HG02678 (cell line): ENCODE data around the gene RYR3.
"Not testable (repeated sequence)": the region's sequence is repeated elsewhere in the genome, so short reads cannot be mapped to it uniquely, and the experiment has no call there.

ENCODE experiments used
- ATAC-seq: cut with Tn5 transposase; IDR thresholded peaks from one replicate; pipeline ENCODE4 v1.9.1; 2021; ENCODE audit warnings: mild to moderate bottlenecking, moderate library complexity; ENCODE audit not compliant: unreplicated experiment

RYR3 gene

DNA sequence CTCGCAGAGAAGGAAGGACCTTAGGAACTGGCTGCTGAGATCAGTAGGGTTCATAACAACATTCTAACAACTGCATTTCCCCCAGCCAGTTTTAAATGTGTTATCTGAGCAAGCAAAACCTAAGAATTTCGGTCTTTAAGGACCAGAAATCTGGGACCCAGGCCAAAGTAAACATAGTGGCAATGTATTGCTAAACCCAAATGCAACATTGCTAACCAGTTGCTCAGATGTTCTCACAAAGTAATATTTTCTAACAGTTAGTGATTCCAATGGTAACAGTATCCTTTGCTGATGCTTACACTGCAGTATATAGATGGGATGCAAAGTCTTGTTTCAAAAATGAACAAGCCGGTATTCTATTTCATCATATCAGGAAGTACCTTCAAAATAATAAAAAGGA, 254.3 kb downstream of the RYR3 start:
- ATAC-seq: no peak

DNA sequence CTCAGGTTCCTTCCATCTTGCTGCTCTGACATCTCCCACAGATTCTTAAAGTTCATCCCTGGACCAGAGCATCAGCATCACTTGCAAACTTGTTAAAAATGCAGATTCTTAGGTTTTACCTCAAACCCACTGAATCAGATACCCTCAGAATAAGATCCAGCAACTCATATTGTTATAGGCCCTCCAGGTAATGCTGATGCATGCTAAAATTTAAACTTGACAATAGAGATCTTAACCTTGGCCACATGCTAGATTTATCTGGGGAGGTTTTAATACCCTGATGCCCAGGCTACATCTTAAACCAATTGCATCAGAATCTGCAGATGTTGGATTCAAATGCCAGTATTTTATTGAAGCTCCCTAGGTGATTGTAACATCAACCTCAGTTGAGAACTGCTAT, 256.9 kb downstream of the RYR3 start:
- no peak for ATAC-seq

- no peak for ATAC-seq
Observed at GRCh38 chr15:33569036-33569435, 258.3 kb downstream of the RYR3 start.

- ATAC-seq: not testable (repeated sequence)
Observed at GRCh38 chr15:33577911-33578310, 267.1 kb downstream of the RYR3 start.

GRCh38 chr15:33580526-33580925, 269.8 kb downstream of the RYR3 start:
- ATAC-seq: no peak

- ATAC-seq: no peak
Observed at GRCh38 chr15:33581032-33581431, 270.3 kb downstream of the RYR3 start.

- ATAC-seq: no peak
Observed at GRCh38 chr15:33584797-33585196, 274.0 kb downstream of the RYR3 start.

- no peak for ATAC-seq
Observed at GRCh38 chr15:33586786-33587697, 276.3 kb downstream of the RYR3 start.

DNA sequence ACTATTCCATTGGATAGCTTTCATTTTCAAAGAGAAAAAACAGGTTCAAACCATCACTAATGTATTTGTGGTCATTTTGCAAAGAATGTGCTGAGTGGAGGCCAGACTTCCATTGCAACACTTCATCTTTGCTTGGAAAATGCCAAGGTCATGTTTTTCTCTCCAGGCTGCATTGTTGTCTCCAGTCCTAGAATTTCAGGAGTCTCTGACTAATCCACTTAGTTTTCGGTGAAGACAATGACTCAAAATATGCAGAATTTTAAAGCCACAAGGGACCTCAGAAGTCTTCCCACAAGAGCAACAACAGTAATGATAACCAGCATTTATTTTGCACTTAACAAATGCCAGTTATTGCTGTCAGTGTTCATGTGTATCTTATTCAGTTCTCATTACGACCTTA, 277.0 kb downstream of the RYR3 start:
- ATAC-seq: no peak

- no peak for ATAC-seq
Observed at GRCh38 chr15:33592864-33593263, 282.1 kb downstream of the RYR3 start.

DNA sequence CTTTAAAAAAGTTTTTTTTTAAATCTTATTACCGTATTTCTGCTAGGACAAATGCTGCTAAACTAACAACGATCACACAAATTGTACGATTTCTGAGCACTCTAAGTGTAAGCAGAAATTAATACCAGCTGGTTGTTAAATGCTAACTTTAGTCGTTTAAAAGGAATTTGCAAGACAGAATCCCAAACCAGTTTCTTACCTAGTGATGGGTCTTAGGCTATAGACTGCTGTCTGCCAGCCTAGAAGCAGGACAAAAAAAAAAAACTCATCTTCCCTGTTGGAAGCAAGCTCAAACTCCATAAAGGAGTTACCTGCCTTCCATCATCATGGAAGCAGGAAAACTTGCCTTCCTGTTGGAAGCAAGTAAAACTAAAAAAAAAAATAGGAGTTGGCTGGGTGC, 287.6 kb downstream of the RYR3 start:
- not testable (repeated sequence) for ATAC-seq

DNA sequence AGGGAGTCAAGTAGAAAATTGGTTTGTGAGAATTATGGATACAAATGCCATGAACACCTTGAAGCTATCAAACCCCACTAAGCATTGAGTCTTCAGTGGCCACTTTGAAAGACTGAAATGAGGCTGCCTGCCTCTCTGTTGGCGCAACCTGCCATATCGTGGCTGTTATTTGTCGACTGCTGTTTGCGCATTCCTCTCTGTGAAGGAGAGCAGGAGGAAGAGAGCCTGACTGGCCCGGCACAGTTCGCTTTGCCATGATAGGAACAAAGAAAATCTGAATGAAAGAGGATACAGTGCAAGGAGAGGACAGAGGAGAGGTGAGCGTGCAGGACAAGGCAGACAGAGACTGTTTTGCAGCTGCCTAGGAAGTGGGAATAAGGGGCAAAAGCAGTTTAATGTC, 289.4 kb downstream of the RYR3 start:
- no peak for ATAC-seq

DNA sequence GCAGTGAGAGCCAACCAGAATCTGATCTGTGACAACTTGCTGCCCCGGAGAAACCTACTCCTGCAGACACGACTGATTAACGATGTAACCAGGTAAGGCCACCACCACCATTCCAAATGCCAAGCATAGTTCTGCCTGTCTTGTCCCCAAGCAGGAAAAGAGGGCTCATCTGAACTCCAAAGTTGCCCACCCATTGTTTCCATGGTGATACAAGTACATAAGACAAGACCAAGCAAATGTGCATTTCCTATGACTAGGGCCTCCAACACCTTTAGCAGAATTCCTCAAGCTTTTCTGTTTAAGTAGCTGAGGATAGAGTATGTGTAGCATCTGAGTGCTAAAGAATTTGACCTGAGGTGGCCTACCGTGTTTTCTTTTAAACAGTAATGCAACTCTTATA, 290.7 kb downstream of the RYR3 start:
- no peak for ATAC-seq

- no peak for ATAC-seq
Observed at GRCh38 chr15:33608714-33609113, 297.9 kb downstream of the RYR3 start.

- ATAC-seq: no peak
Observed at GRCh38 chr15:33612721-33613304, 302.0 kb downstream of the RYR3 start.

DNA sequence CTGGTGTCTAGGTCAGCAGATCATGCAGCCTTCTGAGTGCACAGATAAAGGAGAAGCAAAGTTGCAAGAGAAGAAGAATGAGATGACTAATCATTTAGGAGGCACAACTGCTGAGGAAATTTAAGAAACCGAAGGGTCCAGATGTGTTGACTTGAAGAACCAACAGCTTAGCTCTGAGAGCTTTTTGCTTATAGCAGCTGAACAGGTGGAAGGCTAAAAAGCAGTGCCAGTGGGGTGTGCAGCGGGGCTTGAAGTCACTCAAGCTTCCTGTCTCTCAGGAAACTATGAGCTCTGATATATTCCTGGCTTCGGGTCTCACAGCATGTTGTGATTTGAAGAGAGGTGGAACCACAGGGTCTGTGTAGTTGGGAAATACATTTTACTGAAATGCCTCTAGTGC, 305.7 kb downstream of the RYR3 start:
- no peak for ATAC-seq

- no peak for ATAC-seq
Observed at GRCh38 chr15:33618350-33618749, 307.6 kb downstream of the RYR3 start.

DNA sequence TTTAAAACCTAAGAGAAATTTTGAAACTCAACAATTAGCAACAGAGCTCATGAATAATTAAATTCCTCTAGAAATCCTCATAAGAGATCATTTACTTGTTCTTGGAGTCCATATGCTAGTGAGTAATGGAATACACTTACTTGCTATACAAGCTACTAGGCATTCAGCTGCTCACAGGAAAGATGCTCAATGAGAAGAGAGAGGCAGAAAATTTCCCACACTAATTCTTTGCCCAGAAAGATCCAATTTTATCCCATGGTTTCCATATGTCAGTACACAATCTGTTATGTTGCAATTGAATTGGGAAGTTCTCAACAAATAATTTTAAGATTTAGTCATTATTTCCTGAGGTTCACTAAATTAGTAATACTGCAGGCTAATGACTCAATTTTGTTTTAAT, 310.4 kb downstream of the RYR3 start:
- no peak for ATAC-seq

- ATAC-seq: no peak
Observed at GRCh38 chr15:33623010-33623409, 312.2 kb downstream of the RYR3 start.

- no peak for ATAC-seq
Observed at GRCh38 chr15:33624439-33624838, 313.7 kb downstream of the RYR3 start.

- no peak for ATAC-seq
Observed at GRCh38 chr15:33629647-33630046, 318.9 kb downstream of the RYR3 start.

DNA sequence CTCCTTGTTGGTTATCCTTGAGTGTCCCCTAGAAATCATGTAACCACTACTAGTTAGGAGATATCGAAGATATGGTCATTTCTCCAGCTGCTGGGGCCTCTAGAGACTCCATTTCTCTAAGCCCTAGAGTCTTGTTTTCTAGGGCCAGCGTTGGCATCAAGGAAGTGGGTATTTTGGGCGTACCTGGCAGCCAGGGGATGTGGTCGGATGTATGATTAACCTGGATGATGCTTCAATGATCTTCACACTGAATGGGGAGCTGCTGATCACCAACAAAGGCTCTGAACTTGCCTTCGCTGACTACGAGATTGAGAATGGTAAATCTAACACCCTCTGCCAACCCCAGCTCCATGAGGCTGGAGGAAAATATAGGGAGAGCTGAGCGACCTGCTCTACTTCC, 325.5 kb downstream of the RYR3 start:
- no peak for ATAC-seq
